GM19043 (cell line): ENCODE results near the gene JARID2.

Source experiments
- ATAC-seq: cut with Tn5 transposase; IDR thresholded peaks from one replicate; pipeline ENCODE4 v1.9.1; 2021; ENCODE audit warnings: low read depth; ENCODE audit not compliant: unreplicated experiment

JARID2 gene

DNA sequence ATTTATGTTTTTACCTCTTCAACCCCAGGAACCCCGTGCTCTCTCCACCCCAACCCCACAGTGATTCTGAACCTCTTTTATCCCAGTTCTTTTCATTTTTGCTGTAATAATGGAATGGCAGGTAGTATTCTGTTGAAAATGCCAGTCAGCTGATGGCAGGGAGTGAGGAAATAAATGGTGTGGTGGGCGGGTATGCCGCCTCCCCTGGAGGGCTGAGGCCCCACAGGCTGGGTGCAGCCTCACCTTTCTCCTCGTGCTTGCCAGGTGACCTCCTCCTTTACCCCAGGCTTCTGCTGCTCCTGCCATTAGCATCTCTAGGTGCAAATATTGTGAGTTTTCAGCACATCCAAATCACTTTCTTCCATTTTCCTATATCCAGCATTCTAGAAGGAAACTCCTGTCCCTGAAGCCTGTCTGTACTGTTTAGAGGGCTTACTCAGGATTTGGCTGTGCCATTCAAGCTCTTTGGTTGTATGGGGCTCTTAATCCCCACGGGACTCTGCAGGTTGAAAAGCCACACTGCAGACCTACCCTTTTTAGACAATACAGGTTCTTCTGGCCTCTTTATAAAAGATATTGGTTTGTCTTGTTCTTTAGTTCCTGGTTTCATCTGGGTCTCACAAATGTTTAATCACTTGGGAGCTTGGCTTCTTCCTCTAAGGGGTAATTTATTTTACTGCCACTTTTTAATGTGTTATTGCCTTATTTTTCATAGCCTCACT lies 201.8 kb downstream of the JARID2 start:
- ATAC-seq: no peak

DNA sequence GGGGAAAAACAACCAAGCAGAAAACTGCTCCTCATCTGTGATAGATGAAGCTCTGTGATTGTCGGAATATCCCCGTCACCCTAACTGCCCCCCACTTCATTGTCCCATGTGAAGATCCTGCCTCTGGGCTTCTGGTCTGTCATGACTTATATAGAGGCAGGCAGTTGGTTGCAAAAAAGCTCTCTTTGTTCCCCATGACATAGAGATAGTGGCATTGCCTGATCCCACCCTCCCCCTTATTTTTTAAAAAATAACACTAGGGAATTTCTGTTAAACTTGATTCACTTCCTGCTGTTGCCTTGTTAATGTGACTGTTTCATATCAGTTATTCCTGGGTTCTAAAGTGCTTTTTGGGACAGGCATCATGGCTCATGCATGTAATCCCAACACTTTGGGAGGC lies 203.1 kb downstream of the JARID2 start:
- ATAC-seq: no peak

DNA sequence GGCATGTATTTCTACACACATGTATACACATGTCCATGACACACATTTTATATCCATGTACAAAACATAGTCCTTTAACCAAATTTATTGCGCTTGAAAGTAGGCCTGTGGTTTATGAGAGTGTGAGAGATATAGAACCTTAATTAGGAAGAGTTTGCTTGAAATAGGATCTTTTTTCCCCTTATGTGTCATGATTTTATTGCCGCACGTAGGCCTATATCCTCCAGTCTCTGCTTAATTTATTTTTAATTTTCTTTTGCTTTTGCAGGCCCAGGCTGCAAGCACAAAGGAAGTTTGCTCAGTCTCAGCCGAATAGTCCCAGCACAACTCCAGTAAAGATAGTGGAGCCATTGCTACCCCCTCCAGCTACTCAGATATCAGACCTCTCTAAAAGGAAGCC lies 205.9 kb downstream of the JARID2 start:
- no peak for ATAC-seq

DNA sequence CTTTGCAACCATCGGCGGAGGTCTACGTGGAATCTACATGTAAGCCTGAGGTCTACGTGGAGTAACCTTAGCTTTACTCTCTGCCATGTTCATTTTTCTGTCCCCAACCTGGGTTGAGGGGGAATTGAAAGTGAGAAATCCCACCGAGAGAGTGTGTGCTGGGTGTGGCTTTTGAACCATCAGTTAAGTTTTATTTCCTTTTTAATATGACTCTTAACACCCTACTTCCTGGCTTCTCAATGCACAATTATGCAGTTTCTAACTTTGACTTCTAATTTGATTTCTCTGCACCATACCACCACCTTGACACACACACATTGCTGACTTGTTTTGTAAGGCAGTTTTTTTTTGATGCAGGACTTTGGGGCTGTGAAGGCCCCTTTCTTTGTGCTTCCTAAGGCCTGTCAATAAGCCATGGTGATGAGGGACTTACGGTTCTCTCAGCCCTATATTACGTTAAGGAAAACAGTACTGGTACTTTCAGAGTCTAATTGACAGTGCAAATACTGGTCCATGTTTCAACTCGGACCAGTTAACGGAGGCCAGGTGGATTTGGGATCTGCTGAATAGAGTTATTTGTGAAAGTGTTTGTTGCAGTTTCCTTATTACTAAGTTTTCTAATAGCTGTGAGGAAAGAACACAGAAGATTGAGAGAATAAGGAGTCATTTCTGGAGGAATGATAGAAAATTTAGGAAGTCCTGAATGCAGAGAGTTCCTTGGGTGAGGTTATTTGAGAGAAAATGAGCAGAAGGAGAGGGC lies 206.5 kb downstream of the JARID2 start:
- no peak for ATAC-seq

DNA sequence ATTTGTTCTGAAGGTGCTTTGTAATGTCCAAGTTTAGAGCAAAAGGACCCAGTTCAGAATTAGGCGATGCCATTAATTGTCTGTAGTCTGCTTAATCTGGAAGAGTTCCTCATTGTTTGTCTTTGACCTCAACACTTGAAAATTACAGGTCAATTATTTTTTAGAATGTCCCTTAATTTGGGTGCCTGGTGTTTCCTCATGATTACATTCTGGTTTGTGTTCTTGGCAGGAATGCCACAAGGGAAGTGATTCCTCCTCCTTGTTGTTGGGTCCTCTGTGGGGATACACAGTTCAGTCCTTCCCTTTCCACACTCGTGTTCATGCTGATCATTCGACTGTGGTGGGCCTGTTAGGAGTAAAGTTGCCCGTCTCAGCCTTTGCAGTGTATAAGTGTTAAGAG lies 207.3 kb downstream of the JARID2 start:
- ATAC-seq: no peak

DNA sequence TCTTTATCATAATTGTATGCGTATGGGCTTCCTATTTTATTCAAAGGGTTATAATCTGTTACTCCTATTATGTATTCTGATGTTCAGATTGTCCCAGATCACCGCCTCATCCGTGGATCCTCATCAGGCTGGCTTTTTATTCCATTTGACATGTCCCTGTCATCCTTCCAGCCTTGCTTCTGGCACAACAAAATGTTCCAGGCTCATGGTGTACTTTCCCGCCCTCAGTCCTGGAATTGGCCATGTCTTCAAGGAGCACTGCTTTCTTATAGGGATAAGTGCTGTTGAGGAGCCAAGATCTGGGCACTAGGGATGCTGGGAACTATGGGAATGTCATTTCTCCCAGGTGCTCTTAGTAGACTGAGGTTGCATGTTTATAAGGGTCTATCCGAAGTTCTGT lies 207.8 kb downstream of the JARID2 start:
- ATAC-seq: no peak

- ATAC-seq: no peak
Measured at GRCh38 chr6:15456422-15456821, 210.6 kb downstream of the JARID2 start.

DNA sequence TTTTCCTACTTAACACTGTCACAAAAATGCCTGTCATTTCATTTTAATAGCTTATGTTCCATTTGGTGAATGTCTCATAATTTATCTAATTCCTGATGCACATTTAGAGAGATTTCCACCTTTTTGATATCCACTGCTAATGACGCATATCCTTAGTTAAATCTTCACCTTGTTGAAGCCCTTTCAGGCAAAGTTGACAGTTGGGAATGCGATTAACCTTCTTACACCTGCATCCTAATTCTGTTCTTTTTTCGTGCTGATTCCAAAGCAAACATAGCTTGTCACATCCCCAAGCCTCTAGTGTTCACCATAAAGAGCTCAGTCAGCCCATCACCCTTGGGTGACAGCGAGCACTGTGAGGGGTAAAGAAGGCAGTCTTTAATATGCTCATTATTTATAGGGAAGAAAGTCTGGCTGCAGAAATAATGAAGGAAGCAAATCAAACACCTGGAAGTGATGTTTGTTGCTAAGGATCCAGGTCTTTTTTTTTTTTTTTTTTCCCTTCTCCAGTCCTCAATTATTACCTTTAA lies 211.3 kb downstream of the JARID2 start:
- no peak for ATAC-seq

DNA sequence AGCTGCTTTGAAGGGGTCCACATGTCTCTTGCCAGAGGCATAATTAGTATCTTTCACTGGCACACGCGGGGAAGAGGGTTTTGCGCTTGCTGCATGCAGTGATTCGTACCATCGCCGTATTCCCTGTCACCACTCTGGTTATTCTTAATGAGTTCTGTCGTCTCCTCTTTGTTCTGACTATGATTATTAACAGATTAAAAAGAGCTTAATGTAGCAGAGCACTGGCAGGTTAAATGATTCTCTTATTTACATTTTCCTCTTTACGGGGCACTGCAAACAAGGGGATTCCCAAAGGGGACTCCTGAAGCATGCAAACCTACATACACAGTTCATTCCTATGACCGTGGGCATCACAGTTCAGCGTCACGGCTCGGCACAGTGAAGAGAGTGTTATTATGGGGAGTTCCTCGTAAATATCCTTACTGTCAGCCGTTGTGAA lies 212.2 kb downstream of the JARID2 start:
- ATAC-seq: no peak

GRCh38 chr6:15460110-15460727 lies 214.3 kb downstream of the JARID2 start:
- no peak for ATAC-seq

- no peak for ATAC-seq
Measured at GRCh38 chr6:15461127-15461944, 215.5 kb downstream of the JARID2 start.

DNA sequence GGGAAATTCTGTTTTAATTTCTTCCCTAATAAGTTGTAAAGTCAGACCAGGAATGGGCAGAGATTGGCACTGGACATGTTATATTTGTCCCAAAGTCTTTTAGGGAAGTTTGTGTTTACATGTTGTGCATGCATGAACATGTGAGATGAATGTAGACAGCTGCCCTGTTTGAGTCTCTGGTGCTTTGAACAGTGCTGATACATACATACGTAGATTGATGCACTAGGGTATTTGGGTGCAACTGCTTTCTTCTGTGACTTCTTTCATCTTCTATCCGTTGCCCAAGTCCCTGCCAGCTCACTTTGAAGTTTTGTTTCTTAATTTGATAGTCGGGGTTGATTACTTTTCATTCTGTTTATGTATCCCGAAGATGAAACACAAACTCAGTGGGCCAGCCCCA lies 216.4 kb downstream of the JARID2 start:
- ATAC-seq: no peak

DNA sequence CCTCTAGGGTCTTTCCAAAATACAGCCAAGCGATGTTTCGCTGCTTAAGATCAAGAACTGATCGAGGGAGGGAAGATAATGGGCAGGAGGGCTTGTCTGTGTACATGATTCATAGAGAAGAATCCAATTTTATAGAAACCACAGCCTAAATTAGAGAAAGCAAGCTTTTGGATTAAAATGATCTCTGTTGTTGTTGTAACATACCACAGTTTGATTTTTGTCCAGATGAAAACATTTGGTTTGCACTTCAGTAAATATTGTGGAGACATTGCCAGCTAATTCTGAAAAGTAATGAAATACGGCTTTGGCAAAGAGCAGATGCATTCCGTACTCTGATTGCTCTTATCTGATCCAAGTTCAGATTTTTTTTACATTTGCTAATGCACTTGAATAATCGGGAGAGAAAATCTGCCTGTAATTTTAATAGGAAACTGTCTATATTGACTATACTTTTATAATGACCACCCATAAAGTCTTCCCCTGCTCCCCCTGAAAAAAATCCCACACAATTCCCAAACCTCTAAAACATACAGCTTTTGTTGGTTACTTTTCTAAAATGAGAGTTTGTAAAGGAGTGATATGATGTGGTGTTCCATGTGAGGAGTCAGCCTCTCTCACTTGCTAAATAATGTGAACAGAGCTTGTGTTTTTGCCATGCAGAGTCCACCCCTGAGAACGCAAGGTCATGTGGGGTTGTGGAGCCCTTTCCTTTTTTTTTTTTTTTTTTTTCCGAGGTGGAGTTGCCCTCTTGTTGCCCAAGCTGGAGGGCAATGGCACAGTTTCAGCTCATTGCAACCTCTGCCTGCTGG lies 217.1 kb downstream of the JARID2 start:
- no peak for ATAC-seq

- no peak for ATAC-seq
Measured at GRCh38 chr6:15464211-15464725, 218.4 kb downstream of the JARID2 start.

GRCh38 chr6:15465212-15465611 lies 219.3 kb downstream of the JARID2 start:
- ATAC-seq: no peak

DNA sequence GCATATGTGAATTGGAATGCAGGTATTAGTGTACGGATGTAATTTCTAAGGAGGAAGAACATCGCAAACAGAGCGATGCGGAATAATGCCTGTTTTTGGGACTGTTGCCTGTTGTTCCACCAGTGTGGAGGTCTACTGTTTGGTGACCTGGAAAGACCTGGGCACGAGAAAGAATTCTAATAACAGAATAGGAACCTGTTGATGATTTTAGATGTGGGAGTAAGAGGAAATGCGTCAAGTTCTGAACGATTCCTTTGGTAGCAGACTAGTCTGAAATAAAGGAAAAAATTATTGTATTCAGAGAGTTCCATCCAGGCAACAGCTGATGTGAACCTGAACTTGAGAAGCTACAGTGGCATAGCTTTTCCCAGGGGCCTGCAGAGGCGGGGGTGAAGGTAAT lies 224.9 kb downstream of the JARID2 start:
- no peak for ATAC-seq

GRCh38 chr6:15472621-15473020 lies 226.8 kb downstream of the JARID2 start:
- no peak for ATAC-seq

DNA sequence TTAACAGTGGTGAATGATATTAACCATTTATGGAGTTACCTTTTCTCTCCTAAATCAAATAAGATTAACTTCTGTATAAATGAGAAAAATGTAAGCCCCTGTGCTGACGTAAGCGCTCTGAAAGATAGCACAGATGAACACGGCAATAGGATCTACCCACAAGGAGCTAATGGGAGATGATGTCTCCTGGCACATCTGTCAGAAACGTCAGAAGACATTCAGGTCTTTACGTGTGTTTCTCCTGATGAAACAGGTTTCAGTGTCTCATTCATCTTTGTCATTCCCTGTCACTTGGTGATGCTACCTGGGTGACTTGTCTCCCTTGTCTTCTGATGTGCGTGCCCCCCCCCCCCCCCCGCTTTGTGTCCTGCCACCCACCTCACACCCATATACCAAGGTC lies 227.3 kb downstream of the JARID2 start:
- ATAC-seq: no peak

GRCh38 chr6:15473741-15474161 lies 227.9 kb downstream of the JARID2 start:
- no peak for ATAC-seq

DNA sequence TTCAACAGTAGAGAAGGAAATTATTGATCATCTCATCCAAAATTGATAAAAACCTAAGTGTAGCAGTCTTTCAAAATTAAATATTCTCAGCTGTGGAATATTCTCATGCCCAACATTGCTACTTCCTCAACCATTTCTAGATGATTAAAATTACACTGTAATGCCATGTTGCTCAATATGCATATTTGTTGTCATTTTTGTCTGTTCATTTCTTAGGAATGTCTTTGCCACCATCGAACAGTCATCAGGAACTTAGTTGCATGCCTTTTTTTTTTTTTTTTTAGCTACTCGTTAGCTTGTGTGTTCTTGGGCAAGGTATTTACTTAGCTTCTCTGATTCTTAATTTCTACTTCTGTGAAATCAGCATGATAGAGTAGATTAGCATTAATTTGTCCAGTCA lies 228.3 kb downstream of the JARID2 start:
- ATAC-seq: no peak
